Epithelial cell of esophagus (primary cell): ENCODE data around the gene KHDC1.
"Not testable (repeated sequence)": the region's sequence is repeated elsewhere in the genome, so short reads cannot be mapped to it uniquely, and the experiment has no call there.

Experiments
- DNase-seq: peaks from one replicate; pipeline ENCODE4 v3.0.0; 2010; ENCODE audit warnings: low read depth
- H3K4me3 ChIP-seq: 2 replicates; pipeline ENCODE4 v1.5.1; 2011; ENCODE audit warnings: mild to moderate bottlenecking, low read length, control low read depth
- CTCF ChIP-seq: IDR thresholded peaks from 2 replicates; pipeline ENCODE4 v1.5.1; 2011; ENCODE audit warnings: low read depth, mild to moderate bottlenecking, low read length, control low read depth, inconsistent platforms; ENCODE audit not compliant: insufficient read depth; ENCODE audit errors: missing control alignments

KHDC1 gene

GRCh38 chr6:73264446-73264845 lies 1.4 kb upstream of the KHDC1 start:
- TF ChIP-seq CTCF: no peak
- peak; percentile 99 for DNase-seq
- no peak overlapping the region for H3K4me3 ChIP-seq

GRCh38 chr6:73263570-73263909 lies 544 bp upstream of the KHDC1 start:
- TF ChIP-seq CTCF: no peak
- H3K4me3 ChIP-seq: peak overlapping the region; percentile 60
- DNase-seq: peak; percentile 10

- no peak overlapping the region for H3K4me3 ChIP-seq
- DNase-seq: no peak
- TF ChIP-seq CTCF: no peak
These were observed 4.3 kb downstream of the KHDC1 start for GRCh38 chr6:73258721-73259120.

GRCh38 chr6:73254323-73254722 lies 8.7 kb downstream of the KHDC1 start:
- not testable (repeated sequence) for DNase-seq, H3K4me3 ChIP-seq

GRCh38 chr6:73252703-73253102 lies 10.3 kb downstream of the KHDC1 start:
- DNase-seq: no peak
- TF ChIP-seq CTCF: no peak

GRCh38 chr6:73250016-73250415 lies 13.0 kb downstream of the KHDC1 start:
- no peak for DNase-seq
- no peak overlapping the region for H3K4me3 ChIP-seq
- no peak for TF ChIP-seq CTCF

More at GRCh38 chr6:73252703-73253102, 10.3 kb downstream of the KHDC1 start:
- no peak overlapping the region for H3K4me3 ChIP-seq

- no peak for DNase-seq
- H3K4me3 ChIP-seq: no peak overlapping the region
- no peak for TF ChIP-seq CTCF
These were observed 14.6 kb downstream of the KHDC1 start for GRCh38 chr6:73248192-73248903.
